DOHH2 (cell line): ENCODE measurements around the gene HIPK4.

Experiments
- CTCF ChIP-seq: fragments of 200-600 bp; sonication (generic); IDR thresholded peaks from one replicate; pipeline ENCODE4 v1.5.1; 2014; ENCODE audit warnings: antibody characterized with exemption, mild to moderate bottlenecking, low read depth, low read length; ENCODE audit not compliant: poor library complexity, severe bottlenecking
- EZH2phosphoT487 ChIP-seq: fragments of 200-600 bp; sonication (generic); IDR thresholded peaks from 2 replicates; pipeline ENCODE4 v1.6.1; 2017; ENCODE audit warnings: borderline replicate concordance, mild to moderate bottlenecking, antibody characterized with exemption, low read length, moderate library complexity, mixed read lengths

DNA sequence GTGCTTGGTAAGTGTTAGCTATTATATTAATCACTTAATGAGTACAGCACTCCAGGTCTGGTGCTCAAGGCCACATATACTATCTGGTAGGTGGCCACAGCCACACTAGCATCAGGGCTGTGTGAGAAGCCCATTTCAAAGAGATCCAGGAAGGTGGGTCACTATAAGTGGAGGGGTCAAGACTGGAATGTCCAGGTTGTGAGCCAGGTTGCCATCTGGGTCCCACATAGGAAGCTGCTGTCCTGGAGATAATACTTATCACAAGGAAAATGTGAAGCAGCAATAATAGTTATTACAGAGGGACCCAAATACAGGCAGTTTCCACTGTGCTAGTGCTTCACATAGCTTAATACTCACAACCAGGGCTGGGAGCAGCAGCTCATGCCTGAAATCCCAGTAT is 54.9 kb downstream of the HIPK4 start:
- no peak for TF ChIP-seq EZH2phosphoT487
- no peak for TF ChIP-seq CTCF
